HG02981 (cell line): Measurements from ENCODE around the gene GEMIN7.
"Not testable (repeated sequence)": the region's sequence is repeated elsewhere in the genome, so short reads cannot be mapped to it uniquely, and the experiment has no call there.

Source experiments
- ATAC-seq: cut with Tn5 transposase; IDR thresholded peaks from one replicate; pipeline ENCODE4 v1.9.1; 2021; ENCODE audit warnings: mild to moderate bottlenecking, moderate library complexity; ENCODE audit not compliant: unreplicated experiment

Gene GEMIN7

DNA sequence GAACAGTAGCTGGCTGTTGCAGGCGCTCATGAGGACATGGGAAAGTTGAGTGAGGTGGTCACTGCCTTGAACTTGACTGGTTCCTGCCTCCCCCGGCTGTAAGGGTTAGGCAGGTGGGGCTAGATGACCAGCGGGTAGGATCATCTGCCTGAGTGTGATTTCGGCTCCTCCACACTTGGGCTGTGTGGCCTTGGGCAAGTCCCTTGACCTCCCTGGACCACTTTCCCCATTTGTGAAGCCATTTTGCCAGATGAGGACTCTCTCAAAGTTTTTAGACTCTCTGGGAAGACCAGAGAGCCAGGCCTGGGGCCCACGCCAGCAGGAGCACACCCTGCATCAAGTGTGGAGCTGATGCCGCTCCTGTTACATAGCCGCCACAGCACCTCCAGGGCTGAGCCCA, 23.4 kb downstream of the GEMIN7 start:
- no peak for ATAC-seq

DNA sequence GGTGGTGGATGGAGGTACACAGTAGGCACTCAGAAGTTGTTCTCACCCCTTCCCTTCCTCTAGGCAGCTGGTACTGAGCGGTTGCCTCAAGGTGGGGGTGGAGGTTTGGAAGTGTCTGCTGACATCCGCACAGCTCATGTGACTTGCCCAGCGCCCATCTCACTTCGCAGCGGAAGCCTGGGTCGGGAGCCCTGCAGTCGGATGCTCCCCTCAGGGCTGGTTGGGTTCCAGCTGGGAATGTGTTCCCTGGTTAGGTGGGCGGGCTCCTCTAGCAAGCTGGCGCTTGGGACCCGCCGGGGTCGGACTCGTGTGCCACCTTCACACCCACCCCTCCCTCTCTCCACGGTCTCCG, 24.1 kb downstream of the GEMIN7 start:
- no peak for ATAC-seq

DNA sequence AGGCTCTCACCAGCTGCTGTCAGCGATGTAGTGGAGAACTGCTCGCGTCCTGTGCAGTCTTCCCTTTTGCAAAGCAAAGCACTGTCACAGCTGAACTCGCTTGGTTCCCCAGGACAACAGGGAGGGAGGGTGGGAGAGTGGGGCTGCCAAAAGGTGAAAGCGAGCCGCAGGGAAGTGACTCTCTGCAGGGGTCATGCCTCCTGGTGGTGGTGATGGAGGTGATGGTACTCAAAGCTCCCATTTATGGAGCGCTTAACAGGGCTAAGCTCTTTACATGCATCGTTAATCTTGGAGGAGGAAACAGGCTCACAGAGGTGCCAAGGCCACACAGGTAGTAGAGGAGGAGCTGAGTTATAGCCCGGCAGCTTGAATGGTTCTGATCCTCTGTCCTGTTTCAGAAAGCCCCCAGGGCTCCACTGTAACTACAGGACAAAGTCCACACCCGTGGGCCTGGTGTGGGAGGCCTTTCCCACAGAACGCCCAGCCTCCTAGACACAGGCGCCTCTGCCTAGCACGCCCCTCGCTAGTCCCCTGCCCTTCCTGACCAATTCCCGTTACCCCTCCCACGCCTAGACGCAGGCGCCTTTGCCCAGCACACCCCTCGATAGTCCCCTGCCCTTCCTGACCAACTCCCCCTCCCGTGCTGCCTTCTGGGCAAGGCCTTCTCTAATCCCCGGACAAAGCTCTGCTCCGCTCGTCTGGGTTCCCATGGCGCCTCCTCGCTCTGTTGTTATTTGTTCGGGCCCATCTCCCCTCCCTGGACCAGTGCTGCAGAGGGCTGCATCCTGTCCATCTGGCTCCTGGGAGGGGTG, 24.7 kb downstream of the GEMIN7 start:
- ATAC-seq = no peak

DNA sequence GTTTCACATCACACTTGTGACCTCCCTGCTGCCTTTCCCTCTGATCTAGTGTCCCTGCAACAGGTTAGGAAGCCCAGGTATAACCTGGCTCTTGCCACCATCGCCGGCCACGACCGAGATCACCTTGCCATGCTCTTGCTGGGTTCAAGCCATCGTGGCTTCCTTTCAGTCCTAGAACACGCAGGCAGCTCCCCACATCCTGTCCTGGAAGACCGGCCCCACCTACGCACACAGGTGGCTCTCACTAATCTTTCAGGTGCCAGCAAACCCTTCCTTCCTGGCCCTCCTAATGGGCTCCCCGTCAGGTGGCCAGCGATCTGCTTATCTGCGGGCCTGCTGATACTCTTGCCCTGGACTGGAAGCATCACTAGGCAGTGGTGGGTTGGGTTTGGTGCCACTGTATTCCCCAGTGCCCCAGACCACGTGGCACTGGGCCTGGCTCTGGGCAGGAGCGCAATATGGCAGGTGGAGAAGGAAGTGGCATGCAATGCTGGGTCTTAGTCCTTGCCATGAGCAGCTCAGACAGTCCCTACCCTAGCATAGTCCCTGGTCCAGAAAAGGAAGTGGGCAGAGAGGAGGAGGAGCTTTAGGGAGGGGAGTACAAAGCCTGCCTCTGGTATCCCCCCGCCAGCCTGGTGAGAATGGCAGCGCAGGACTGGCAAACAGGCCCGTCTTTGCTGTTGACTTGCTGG, 25.7 kb downstream of the GEMIN7 start:
- ATAC-seq = no peak

DNA sequence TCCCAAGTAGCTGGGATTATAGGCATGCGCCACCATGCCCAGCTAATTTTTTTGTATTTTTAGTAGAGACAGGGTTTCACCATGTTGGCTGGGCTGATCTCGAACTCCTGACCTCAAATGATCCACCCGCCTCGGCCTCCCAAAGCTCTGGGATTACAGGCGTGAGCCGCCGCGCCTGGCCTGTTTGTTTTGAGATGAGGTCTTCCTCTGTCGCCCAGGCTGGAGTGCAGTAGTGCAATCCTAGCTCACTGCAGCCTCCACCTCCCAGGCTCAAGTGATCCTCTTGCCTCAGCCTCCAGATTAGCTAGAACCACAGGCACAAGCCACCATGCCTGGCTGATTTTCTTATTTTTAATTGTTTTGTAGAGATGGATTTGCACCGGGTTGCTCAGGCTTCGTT, 27.3 kb downstream of the GEMIN7 start:
- not testable (repeated sequence) for ATAC-seq

DNA sequence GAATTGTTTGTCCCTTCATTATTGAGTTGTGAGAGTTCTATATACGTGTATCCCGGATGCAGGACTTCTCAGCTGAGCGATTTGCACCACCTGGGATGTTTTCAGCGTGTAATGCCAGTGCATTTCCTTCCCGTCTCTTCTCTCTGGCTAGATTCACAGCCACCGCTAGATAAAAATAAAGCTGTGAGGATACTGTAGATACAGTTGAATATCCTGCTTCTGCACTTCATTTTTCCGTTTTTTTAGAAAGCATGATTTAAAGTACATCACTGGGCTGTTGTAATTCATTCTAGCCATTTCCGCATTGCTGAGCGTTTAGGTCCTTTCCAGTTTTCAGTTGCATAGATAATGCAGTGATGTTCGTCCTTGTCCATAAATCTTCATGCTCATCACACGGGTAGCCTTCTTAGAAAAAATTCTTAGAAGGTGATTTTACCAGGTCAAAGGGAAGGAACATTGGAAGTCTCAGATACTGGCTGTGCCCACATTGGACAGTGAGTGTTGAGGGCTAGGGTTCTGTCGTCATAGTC, 28.6 kb downstream of the GEMIN7 start:
- ATAC-seq = no peak

DNA sequence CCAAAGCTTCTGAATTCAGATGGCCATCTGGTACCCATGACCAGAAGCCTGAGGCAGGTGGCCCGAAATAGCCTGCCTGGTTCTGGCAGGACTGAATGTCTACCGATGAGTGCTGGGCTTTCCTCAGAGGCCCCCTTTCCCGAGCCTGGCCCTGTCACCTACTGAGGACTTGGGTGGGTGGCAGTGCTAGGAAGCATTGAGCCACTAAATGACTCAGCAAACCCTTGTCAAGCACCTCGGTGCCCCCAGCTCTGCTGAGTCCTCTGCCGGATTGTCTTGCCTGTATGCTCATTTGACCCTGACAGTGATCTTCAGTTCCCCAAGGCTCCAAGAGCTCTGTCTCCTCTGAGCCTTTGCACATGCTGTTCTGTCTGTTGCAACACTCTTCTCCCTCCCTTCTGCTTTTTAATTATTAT, 31.8 kb downstream of the GEMIN7 start:
- no peak for ATAC-seq

DNA sequence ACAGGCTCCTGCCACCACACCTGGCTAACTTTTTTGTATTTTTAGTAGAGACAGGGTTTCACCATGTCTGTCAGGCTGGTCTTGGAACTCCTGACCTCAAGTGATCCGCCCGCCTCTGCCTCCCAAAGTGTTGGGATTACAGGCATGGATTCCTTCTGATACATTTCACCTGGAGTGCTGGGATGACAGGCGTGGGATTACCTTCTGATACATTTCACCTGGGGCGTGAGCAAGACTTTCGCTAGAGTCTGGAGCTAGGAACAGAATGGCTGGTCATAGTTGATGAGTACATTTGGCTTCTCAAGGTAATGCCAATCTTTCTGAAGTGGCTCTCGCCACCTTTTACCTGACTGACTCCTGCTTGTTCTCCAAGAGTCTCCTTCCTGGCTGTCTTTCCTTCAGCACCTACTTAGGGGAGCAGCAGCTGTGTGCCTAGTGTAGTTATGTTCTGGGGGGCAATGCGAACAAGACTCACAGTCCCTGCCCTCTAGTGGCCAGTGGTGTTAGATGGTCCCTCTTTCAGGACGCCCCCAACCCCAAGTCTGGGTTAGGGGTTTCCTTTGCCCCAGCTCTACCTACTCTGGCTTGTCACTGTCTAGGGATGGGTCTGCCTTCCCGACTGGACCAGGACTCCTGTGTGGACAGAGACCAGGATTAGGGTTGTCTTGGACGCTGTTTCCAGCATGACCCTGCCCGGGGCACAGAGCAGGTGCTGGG, 33.2 kb downstream of the GEMIN7 start:
- ATAC-seq = no peak

DNA sequence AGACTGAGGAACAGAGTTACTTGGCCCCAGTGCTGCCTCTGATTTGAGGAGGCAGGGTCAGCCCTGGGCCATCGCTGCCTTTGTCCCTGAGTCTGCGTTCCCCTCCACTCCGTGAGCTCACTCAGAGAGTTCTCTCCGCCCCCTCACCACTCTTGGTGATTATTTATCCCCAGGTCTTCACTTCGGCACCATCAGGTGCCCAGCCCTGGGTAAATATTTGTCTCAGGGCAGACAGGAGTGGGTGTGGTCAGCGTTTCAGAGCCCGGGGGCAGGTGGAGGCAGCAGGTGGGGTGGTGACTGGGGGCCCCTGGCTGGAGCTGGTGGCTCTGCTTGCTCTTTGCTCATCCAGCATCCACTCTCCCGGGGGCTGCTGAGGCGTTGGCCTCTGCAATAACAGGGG, 34.6 kb downstream of the GEMIN7 start:
- no peak for ATAC-seq

DNA sequence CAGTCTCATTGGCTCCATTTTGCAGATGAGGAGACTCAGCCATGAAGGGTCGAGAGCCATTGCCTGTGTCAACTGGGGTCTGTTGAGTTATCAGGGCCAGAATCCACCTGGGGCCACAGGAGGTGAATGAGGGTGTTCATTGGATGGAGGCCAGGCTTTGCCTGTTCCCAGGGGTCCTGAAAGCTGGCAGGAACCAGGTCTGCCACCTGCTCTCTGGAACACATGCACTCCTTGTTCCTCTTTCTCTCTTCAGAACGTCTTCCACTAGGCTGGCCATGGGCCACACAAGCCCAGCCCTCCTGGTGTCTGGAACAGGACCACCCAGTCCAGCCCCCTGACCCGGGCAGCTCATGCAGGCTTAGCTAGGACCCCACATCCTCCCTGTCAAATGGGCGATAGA, 35.1 kb downstream of the GEMIN7 start:
- ATAC-seq = no peak

DNA sequence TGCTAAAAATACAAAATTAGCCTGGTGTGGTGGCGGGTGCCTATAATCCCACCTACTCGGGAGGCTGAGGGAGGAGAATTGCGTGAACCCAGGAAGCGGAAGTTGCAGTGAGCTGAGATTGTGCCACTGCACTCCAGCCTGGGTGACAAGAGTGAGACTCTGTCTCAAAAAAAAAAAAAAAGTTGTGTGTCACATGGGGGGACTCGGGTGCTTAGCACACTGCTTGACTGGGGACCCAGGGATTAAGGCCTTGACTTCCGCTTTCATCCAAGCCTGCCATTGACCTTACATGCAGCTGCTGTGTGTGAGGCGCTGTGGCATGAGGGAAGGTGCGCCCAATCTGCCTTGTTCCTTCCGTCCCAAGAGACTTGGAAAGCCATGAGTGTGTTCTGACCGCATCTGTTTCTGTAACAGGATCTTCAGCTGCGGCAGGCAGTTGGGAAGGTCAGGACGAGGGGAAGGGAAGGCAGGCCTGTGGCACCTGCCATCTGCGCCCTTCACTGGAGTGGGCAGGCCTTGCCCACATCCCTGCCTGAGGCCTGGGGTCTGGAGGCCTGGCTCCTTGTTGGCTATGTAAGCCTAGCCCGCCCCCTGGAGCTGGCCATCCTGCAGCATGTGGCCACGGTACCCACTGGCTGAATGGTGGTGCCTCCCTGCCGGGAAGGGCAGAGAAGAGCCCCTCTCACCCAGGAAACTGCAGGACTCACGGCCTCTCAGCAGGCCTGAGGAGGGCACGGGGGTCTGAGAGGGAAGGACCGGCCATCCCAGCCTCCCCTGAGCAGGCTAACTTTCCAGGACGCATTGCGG, 37.0 kb downstream of the GEMIN7 start:
- ATAC-seq = no peak

DNA sequence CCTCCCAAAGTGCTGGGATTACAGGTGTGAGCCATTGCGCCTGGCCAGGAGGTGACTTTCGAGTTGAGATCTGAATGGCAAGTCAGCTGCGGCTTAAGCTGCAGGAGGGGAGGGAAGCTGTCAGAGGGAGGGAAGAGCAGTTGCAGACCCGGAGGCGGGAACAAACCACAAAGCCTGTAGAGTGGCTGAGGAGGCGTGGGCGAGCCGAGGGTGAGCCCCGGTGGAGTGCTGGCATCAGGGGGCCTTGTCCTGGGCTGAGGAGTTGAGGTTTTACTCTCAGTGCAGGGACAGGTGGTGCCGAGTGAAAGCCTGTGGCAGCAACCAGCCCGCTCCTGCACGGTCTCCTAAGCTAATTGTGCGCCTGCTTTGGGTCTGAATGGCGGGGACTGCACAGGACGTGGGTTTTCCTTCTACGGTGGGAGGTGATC, 38.1 kb downstream of the GEMIN7 start:
- no peak for ATAC-seq

DNA sequence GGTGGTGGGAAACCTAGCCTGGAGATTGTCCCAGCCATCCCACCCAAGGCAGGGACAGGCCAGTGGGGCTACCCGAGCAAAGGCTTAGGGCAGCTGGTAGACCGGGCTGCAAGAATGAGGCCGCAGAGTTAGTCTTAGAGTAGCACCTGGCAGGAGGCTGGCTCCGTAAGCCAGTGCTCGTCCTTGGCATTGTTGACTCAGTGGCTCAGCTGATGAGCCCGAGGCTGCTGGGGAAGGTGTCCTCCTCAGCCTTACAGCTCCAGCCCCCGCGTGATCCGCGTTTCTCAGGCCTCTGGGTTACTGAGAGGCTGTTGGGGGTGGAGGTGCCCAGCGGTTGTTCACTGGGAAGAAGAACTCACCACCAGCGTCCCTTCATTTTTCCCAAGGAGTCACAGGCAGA, 38.6 kb downstream of the GEMIN7 start:
- no peak for ATAC-seq

DNA sequence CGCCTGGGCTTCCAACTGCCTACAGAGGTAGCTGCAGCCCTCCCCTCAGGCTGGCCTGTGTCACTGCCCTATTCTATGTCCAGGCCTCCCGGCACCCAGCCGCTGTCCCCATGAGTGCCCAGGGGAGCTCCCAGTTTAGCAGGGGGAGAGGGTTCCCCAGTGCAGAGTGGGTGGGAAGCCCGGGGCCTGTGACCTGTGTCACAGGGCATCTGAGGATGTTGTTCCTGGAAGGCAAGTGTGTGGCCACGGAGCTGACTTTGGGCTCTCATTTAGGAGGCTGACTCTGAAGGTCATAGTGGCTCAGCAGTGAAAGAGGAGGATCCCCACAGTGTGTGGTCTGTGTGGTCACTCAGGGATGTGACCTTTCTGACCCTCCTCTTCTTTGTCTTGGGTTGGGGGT, 39.0 kb downstream of the GEMIN7 start:
- no peak for ATAC-seq

DNA sequence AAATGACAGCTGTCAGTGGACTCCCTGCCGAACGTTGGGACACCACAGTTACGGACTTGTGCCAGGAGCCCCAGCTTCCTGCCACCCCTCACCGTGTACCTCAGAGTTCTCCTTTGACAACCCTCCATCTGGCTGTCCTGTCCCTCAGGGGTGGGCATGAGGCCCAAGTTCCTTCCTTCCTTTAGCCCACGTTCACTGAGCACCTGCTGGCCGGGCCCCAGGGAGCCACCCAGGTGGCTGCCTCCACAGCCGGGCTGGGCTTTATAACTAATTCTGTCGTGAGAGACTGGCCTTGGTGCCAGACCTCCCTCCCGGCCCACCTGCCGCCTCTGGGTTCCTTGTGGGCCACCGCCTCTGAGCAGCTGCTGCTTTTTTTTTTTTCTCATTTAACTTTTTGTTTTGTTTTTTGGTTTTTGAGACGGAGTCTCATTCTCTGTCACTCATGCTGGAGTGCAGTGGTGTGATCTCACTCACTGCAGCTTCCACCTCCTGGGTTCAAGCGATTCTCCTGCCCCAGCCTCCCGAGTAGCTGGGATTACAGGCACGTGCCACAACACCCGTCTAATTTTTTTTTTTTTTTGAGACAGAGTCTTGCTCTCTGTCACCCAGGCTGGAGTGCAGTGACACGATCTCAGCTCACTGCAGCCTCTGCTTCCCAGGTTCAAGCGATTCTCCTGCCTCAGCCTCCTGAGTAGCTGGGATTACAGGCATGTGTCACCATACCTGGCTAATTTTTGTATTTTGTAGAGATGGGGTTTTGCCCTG, 39.7 kb downstream of the GEMIN7 start:
- not testable (repeated sequence) for ATAC-seq

DNA sequence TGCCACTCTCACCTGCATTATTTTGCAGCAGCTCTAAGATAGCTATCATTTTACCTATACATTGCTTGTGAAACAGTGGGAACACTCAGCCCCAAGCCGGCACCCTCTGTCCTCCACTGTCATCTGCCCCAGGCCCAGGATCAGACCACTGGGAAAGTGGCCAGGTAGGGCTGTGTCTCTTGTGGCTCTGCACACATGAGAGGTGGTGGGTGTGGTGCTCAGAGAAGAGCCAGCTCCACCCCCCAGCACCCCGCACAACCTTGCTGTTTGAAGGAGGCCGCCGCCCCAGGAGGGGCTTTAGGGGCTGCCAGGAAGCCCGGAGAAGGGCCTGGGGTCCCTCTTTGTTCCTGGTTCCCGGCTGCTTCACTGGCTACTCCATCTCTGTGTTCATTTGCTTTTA, 40.5 kb downstream of the GEMIN7 start:
- no peak for ATAC-seq

DNA sequence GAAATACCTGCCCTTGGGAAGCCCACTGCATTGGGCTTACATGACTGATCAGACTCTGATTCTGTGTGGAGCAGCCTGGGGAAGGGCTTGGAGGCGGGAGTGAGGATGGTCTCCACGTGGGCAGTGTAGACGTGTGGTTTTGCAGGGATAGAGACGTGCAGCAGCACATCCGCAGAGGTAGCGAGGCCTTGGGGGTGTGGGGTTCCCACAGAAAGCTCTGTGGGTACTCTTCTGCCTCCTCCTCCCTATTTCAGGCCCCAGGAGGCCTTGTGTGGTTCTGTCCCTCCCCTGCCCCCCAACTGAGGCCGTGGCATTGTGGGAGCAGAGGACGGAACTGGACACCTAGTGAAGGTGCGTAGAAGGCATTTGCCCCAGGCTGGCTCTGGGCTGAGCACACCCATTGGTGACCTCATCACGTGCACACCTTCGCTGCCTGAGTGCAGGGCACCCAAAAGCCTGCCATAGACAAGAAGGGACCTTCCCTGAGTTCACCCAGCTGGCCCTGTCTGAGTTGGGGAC, 42.8 kb downstream of the GEMIN7 start:
- no peak for ATAC-seq

DNA sequence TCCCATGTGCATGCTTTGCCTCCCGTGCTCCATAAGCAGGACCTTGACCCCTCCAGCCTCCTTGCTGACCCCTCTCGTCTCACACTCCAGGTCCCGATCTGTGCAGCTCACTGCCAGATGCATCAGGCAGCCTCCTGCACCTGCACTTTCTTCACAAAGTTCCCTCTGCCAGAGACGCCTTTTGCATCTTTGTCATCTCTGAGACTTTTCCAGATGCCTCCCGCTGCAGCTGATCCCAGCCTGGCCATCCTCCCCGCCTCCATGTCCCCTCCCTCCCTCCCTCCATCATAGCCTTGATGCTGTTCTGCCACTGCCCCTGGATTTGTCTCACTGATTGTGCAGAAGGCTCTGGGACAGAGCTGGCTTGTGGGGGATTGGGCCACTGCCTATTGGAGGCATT, 43.8 kb downstream of the GEMIN7 start:
- ATAC-seq = no peak

DNA sequence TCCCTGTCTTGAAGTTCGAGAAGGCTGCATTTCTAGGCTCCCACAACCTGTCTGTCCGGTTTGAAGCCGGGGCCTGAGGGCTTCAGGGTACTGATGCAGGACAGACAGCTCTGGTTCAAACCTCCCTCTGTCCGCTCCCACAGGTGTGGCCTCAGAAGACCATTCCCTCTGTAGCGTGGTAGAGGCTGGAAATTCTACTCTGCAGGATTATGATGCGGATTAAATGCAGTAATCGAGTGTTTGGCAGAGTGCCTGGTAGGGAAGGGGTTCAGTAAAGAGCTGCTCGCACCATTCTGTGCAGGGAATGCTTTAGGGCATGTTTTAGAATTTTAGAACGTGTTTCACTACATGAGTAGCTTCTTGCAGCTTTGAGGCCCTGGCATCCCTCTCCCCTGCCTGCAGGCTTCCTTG, 44.4 kb downstream of the GEMIN7 start:
- no peak for ATAC-seq

DNA sequence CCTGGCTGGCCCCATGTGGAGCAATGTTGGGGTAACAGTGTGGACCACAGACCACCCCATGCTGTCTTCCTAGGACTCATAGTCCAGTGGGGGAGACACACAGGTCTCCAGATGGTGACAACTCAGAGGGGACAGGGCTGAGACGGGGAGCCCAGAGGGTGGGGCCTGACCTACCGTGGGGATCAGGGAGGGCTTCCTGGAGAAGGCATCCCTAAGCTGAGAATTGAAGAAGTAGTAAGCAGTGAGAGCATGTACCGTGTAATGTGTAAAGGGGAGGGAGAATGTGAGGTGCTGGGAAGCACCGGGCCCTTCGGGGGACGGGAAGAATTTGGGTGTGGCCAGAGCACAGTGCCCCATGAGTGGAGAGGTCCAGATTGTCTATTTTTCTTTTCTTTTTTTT, 45.0 kb downstream of the GEMIN7 start:
- ATAC-seq = no peak
